ENCODE measurements around the gene ACTL7B.

The ACTL7B gene

GRCh38 chr9:108813951-108814601 is 41.7 kb downstream of the ACTL7B start:
- H3K4me3 ChIP-seq (ENCODE audit: low read length) = no peak overlapping the region
- no peak for TF ChIP-seq ZNF274 (IDR thresholded peaks at IDR 0.05; ENCODE audit: low read depth, low read length)

- H3K4me3 ChIP-seq (ENCODE audit: low read length) = no peak overlapping the region
Observed at GRCh38 chr9:108812396-108813025, 43.3 kb downstream of the ACTL7B start.

DNA sequence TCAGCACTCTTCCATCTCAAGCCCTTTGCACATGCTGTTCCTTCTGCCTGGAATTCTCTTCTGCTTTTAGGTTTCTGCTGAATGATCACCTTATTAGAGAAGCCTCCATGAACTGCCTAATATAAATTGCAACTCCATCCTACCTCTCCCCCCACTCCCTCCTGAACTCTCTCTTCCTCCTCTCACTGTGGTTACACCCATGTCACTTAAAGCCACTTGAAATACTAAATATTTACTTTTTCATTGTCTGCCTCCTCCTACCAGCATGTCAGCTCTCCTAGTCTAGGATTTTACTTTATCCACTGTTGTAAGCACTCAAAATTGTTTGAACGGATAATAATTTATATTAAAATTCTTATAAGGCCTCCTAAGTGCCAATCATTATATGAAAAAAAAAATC is 43.8 kb downstream of the ACTL7B start:
- H3K4me3 ChIP-seq (ENCODE audit: low read length) = no peak overlapping the region
- no peak for TF ChIP-seq ZNF274 (IDR thresholded peaks at IDR 0.05; ENCODE audit: low read depth, low read length)

More at GRCh38 chr9:108812396-108813025, 43.3 kb downstream of the ACTL7B start:
- TF ChIP-seq ZNF274 (IDR thresholded peaks at IDR 0.05; ENCODE audit: low read depth, low read length) = no peak

DNA sequence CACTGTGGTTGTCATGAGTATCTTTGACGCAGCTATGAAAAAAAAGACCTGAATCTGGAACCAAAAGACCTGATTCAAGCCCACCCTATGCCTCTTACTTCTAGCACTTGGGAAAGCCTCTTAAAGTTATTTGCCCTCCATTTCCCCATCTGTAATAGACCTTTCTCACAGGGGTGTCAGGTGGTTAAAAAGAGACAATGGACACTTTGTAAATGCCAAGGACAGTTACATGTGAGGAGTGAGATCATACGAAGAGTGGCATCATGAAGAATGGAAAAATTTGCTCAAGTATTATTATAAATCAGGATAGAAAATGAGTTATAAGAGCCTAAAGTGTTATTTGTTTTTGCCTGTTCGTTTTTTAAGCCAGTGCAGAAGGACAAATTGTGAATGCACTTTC is 46.5 kb downstream of the ACTL7B start:
- no peak overlapping the region for H3K4me3 ChIP-seq (ENCODE audit: low read length)
- no peak for TF ChIP-seq ZNF274 (IDR thresholded peaks at IDR 0.05; ENCODE audit: low read depth, low read length)

Measured in GM08714 (cell line).